Spleen (tissue), 11 donors: ENCODE data around the gene GRIP1. TPM values are rescaled to one million over a fixed set of nuclear protein-coding genes. Genes with fewer than 3 reads are reported as not detected.

ENCODE experiments used
- DNase-seq: peaks from one replicate; pipeline ENCODE4 v3.0.0-alpha.2; 2020
- H3K27ac ChIP-seq, 8 donors: fragments of 200-600 bp; sonication (generic) in 7 of 8; 1 replicate in 4 of 8; 2 replicates in 4 of 8; pipeline versions ENCODE4 v1.5.0 to v1.8.0; 2016 to 2021; ENCODE audit warnings: inconsistent platforms in 4 of 8, mild to moderate bottlenecking in 4 of 8, moderate library complexity in 1 of 8
- H3K27me3 ChIP-seq, 7 donors: fragments of 200-600 bp; sonication (generic) in 6 of 7; replicated peaks in 1 of 7; 1 replicate in 4 of 7; 2 replicates in 3 of 7; pipeline versions ENCODE4 v1.5.0 to v1.8.0; 2016 to 2021; ENCODE audit warnings: inconsistent platforms in 3 of 7, mild to moderate bottlenecking in 1 of 7
- H3K36me3 ChIP-seq, 6 donors: fragments of 200-600 bp; sonication (generic) in 5 of 6; 1 replicate in 4 of 6; 2 replicates in 2 of 6; pipeline versions ENCODE4 v1.5.0 to v1.8.0; 2016 to 2021; ENCODE audit warnings: inconsistent platforms in 2 of 6
- H3K4me1 ChIP-seq, 6 donors: fragments of 200-600 bp; sonication (generic) in 5 of 6; 1 replicate in 3 of 6; 2 replicates in 3 of 6; pipeline versions ENCODE4 v1.5.0 to v1.8.0; 2016 to 2021; ENCODE audit warnings: inconsistent platforms in 3 of 6
- H3K4me3 ChIP-seq, 8 donors: fragments of 200-600 bp; sonication (generic) in 7 of 8; 1 replicate in 4 of 8; 2 replicates in 4 of 8; pipeline versions ENCODE4 v1.5.0 to v1.8.0; 2016 to 2021; ENCODE audit warnings: inconsistent platforms in 4 of 8, mild to moderate bottlenecking in 4 of 8, moderate library complexity in 2 of 8
- H3K9me3 ChIP-seq, 8 donors: fragments of 200-600 bp; sonication (generic) in 7 of 8; 1 replicate in 4 of 8; 2 replicates in 4 of 8; pipeline versions ENCODE4 v1.5.0 to v1.8.0; 2016 to 2021; ENCODE audit warnings: inconsistent platforms in 4 of 8
- CTCF ChIP-seq, 11 experiments: fragments of 200-600 bp in 7 of 11; fragments of 450-650 bp in 4 of 11; sonication (generic) in 4 of 11; IDR thresholded peaks in 8 of 11; conservative IDR thresholded peaks in 3 of 11; 1 replicate in 7 of 11; 2 replicates in 4 of 11; pipeline versions ENCODE4 v1.4.0 to v1.8.0; 2016 to 2021; ENCODE audit warnings: antibody characterized with exemption in 11 of 11, inconsistent platforms in 4 of 11, mild to moderate bottlenecking in 1 of 11
- POLR2A ChIP-seq, 3 donors: fragments of 450-650 bp; IDR thresholded peaks; one replicate each; pipeline ENCODE4 v1.5.1; 2017; ENCODE audit warnings: antibody characterized with exemption in 3 of 3, mild to moderate bottlenecking in 1 of 3
- POLR2AphosphoS5 ChIP-seq, 3 donors: sonication (generic); formaldehyde crosslinking; IDR thresholded peaks; one replicate each; pipeline ENCODE4 v1.5.1; 2017; ENCODE audit warnings: antibody characterized with exemption in 3 of 3
- WGBS, 5 donors: extraction: QIAGEN DNeasy Blood & Tissue Kit in 3 of 5; methylation state at CpG; one replicate each; pipeline versions ENCODE4 v1.1.5 to v1.1.7; 2013 to 2018; 5-methylcytosine and 5-hydroxymethylcytosine counted together
- intact Hi-C: fragments of 100-400 bp; cut with DNase I; formaldehyde crosslinking; loops from one replicate; pipeline ENCODE4 v1.15.0; 2023; ENCODE audit warnings: low total_unique reads
- polyA plus RNA-seq, 3 donors: library from polyadenylated mRNA; stranded (reverse); fragments of 200-250 nt; gene quantifications; one replicate each; pipeline ENCODE4 v1.2.1, GENCODE V29; 2013
- total RNA-seq, 7 donors: library from RNA; depleted of rRNA in 3 of 7; stranded (reverse); fragments of >200 nt in 3 of 7; fragmentation: NEBNext Ultra II Directional in 4 of 7; extraction: Animal tissue kit (Norgen Biotek cat#: 25700) in 4 of 7; gene quantifications; one replicate each; pipeline versions ENCODE4 v1.1.0 to v1.2.1, GENCODE V29; 2016 to 2021
- donor health status: healthy with polysubstance abuse.
- donor health status: DM: no; HTN: no; CAD: no; lungs with moderate emphysema.
- donor health status: DM: no; HTN: no; CAD: no.
- donor health status: Bipolar disorder and iron deficiency.
- donor health status: healthy.
- donor health status: DM: no; HTN: no; CAD: no.
- donor health status: DM: yes; HTN: yes; CAD: no.

The GRIP1 gene
- total and polyA plus RNA-seq, 10 donors = 0.35 to 15.2 (median 4.8) TPM

GRCh38 chr12:66724026-66724425 is 45.1 kb upstream of the GRIP1 start:
- no peaks in the 10 kb centered on the region for H3K4me1 ChIP-seq
- TF ChIP-seq CTCF (IDR thresholded peaks at IDR 0.05 in 8 of 11, conservative IDR thresholded peaks at IDR 0.05 in 3 of 11) (no peak), POLR2A (IDR thresholded peaks at IDR 0.05) (no peak)
- H3K27ac ChIP-seq = no peak overlapping the region
- no peak overlapping the region for H3K4me3 ChIP-seq
- H3K27me3 ChIP-seq = no peaks in the 10 kb centered on the region
- no peak for DNase-seq
- no peaks in the 10 kb centered on the region for H3K9me3 ChIP-seq
- H3K36me3 ChIP-seq = no peaks in the 10 kb centered on the region
- 89 to 100% (median 96%) methylated on average over 2 of the region's 2 CpGs for WGBS, 5 donors
- intact Hi-C loops = no loop called here

- H3K4me1 ChIP-seq = no peaks in the 10 kb centered on the region
- H3K36me3 ChIP-seq = no peaks in the 10 kb centered on the region
- H3K4me3 ChIP-seq = no peak overlapping the region
- no peak for DNase-seq
- H3K27ac ChIP-seq = no peak overlapping the region
- no peaks in the 10 kb centered on the region for H3K27me3 ChIP-seq
- intact Hi-C loops = no loop called here
- no peaks in the 10 kb centered on the region for H3K9me3 ChIP-seq
- TF ChIP-seq POLR2A (IDR thresholded peaks at IDR 0.05) = no peak
- TF ChIP-seq POLR2AphosphoS5 (IDR thresholded peaks at IDR 0.05) = no peak
- no peak for TF ChIP-seq CTCF (IDR thresholded peaks at IDR 0.05 in 8 of 11, conservative IDR thresholded peaks at IDR 0.05 in 3 of 11)
- WGBS, 5 donors = 81 to 90% (median 86%) methylated on average over 2 of the region's 2 CpGs
Observed at GRCh38 chr12:66719862-66720261, 41.0 kb upstream of the GRIP1 start.

- H3K27me3 ChIP-seq = no peaks in the 10 kb centered on the region
- no peak overlapping the region for H3K27ac ChIP-seq
- no peaks in the 10 kb centered on the region for H3K9me3 ChIP-seq
- H3K36me3 ChIP-seq = no peaks in the 10 kb centered on the region
- TF ChIP-seq CTCF (IDR thresholded peaks at IDR 0.05 in 8 of 11, conservative IDR thresholded peaks at IDR 0.05 in 3 of 11) (no peak), POLR2AphosphoS5 (IDR thresholded peaks at IDR 0.05) (no peak), POLR2A (IDR thresholded peaks at IDR 0.05) (no peak)
- 89 to 95% (median 92%) methylated on average over 3 of the region's 3 CpGs for WGBS, 5 donors
- peaks cover 0 to 17% (median 4%) of the 10 kb centered on the region in 6 donors for H3K4me1 ChIP-seq
- no peak for DNase-seq
- intact Hi-C loops = no loop called here
- H3K4me3 ChIP-seq = no peak overlapping the region
Observed at GRCh38 chr12:66717036-66717673, 38.3 kb upstream of the GRIP1 start.

GRCh38 chr12:66716522-66716921 is 37.6 kb upstream of the GRIP1 start:
- no peak for DNase-seq
- Histone ChIP-seq H3K27me3 (no peaks in the 10 kb centered on the region), H3K4me3 (no peak overlapping the region), H3K36me3 (no peaks in the 10 kb centered on the region), H3K9me3 (no peaks in the 10 kb centered on the region), H3K4me1 (peaks cover 0 to 17% (median 4%) of the 10 kb centered on the region in 6 donors), H3K27ac (no peak overlapping the region)
- WGBS, 5 donors = 27 to 50% (median 40%) methylated on average over 1 of the region's 1 CpG
- intact Hi-C loops = no loop called here
- no peak for TF ChIP-seq POLR2AphosphoS5 (IDR thresholded peaks at IDR 0.05)
- no peak for TF ChIP-seq CTCF (IDR thresholded peaks at IDR 0.05 in 8 of 11, conservative IDR thresholded peaks at IDR 0.05 in 3 of 11)
- no peak for TF ChIP-seq POLR2A (IDR thresholded peaks at IDR 0.05)
